PC-3 (cell line): ENCODE results near the gene RMND1. TPM values are rescaled to one million over a fixed set of nuclear protein-coding genes. Genes with fewer than 3 reads are reported as not detected.

Experiments used
- ATAC-seq: fragments of 200-7000 bp; cut with Tn5 transposase; 2 replicates; pipeline ENCODE4 v1.9.1; 2020; ENCODE audit warnings: mild to moderate bottlenecking, moderate library complexity
- BruUV-seq: library from RNA; stranded (reverse); fragments of 400-500 nt; replicated peaks from 2 replicates; lab custom pipeline; 2021; lab: Mats Ljungman, UMichigan
- CTCF ChIA-PET: fragments of 300-600 bp; sonication (Branson Sonifier 250); formaldehyde crosslinking; loops from one replicate; lab custom pipeline; 2022; ENCODE audit warnings: antibody characterized with exemption; lab: Charles Lee
- POLR2A ChIA-PET: fragments of 300-600 bp; sonication (Branson Sonifier 250); formaldehyde crosslinking; loops from one replicate; lab custom pipeline; 2022; ENCODE audit warnings: antibody characterized with exemption; ENCODE audit not compliant: unreplicated experiment; lab: Charles Lee
- DNase-seq: peaks from one replicate; pipeline ENCODE4 v3.0.0-alpha.2; 2015
- H2AFZ ChIP-seq: fragments of 300-600 bp; sonication (generic); 2 replicates; pipeline ENCODE4 v1.6.0; 2016; ENCODE audit warnings: antibody characterized with exemption, low read length
- H3F3A ChIP-seq: fragments of 300-600 bp; sonication (generic); one replicate; pipeline ENCODE4 v1.6.0; 2017; ENCODE audit warnings: antibody characterized with exemption, low read length, control low read depth, mild to moderate bottlenecking; ENCODE audit not compliant: unreplicated experiment
- H3K27ac ChIP-seq: fragments of 300-600 bp; sonication (generic); 2 replicates; pipeline ENCODE4 v1.5.1; 2016; ENCODE audit warnings: mild to moderate bottlenecking, low read length
- H3K27me3 ChIP-seq: fragments of 300-600 bp; sonication (generic); 2 replicates; pipeline ENCODE4 v1.6.1; 2016; ENCODE audit warnings: low read length, mixed read lengths
- H3K36me3 ChIP-seq: fragments of 300-600 bp; sonication (generic); 2 replicates; pipeline ENCODE4 v1.6.1; 2016; ENCODE audit warnings: low read depth, mixed run types, low read length, mixed read lengths
- H3K4me1 ChIP-seq: fragments of 300-600 bp; sonication (generic); 2 replicates; pipeline ENCODE4 v1.5.1; 2016; ENCODE audit warnings: low read length; ENCODE audit not compliant: insufficient read depth
- H3K4me2 ChIP-seq: fragments of 300-600 bp; sonication (generic); 2 replicates; pipeline ENCODE4 v1.6.0; 2016; ENCODE audit warnings: low read length
- H3K4me3 ChIP-seq: fragments of 300-600 bp; sonication (generic); 2 replicates; pipeline ENCODE4 v1.5.1; 2016; ENCODE audit warnings: mild to moderate bottlenecking, low read length, mixed read lengths
- H3K79me2 ChIP-seq: fragments of 300-600 bp; sonication (generic); 2 replicates; pipeline ENCODE4 v1.6.1; 2017; ENCODE audit warnings: low read length, mixed read lengths
- H3K9ac ChIP-seq: fragments of 300-600 bp; sonication (generic); 2 replicates; pipeline ENCODE4 v1.6.0; 2016; ENCODE audit warnings: mild to moderate bottlenecking, low read length
- H3K9me2 ChIP-seq: fragments of 300-600 bp; sonication (generic); replicated peaks from 2 replicates; pipeline ENCODE4 v1.6.1; 2016; ENCODE audit warnings: mixed run types, low read length, mixed read lengths
- H3K9me3 ChIP-seq: fragments of 300-600 bp; sonication (generic); 2 replicates; pipeline ENCODE4 v1.6.1; 2016; ENCODE audit warnings: low read length, mixed read lengths
- H4K20me1 ChIP-seq: fragments of 300-600 bp; sonication (generic); 2 replicates; pipeline ENCODE4 v1.6.1; 2016; ENCODE audit warnings: low read length, mixed read lengths
- EZH2 ChIP-seq: fragments of 300-600 bp; sonication (generic); IDR thresholded peaks from one replicate; pipeline ENCODE4 v1.6.1; 2017; ENCODE audit warnings: antibody characterized with exemption, mild to moderate bottlenecking, low read length; ENCODE audit not compliant: unreplicated experiment
- EZH2phosphoT487 ChIP-seq: fragments of 300-600 bp; sonication (generic); IDR thresholded peaks from 2 replicates; pipeline ENCODE4 v1.6.1; 2018; ENCODE audit warnings: mild to moderate bottlenecking, antibody characterized with exemption, low read length, borderline replicate concordance
- intact Hi-C: fragments of 100-400 bp; cut with micrococcal nuclease; formaldehyde crosslinking; loops from 2 replicates; pipeline ENCODE4 v1.9.0; 2023
- total RNA-seq: library from RNA; depleted of rRNA; stranded (reverse); fragments of >200 nt; gene quantifications from 2 replicates; pipeline ENCODE4 v1.2.3, GENCODE V29; 2014
- TF ChIP-seq, protein P1 (sequence below): fragments of 300-600 bp; sonication (generic); conservative IDR thresholded peaks from 2 replicates; pipeline ENCODE4 v1.5.1; 2017; ENCODE audit warnings: antibody characterized with exemption, low read depth, mild to moderate bottlenecking, low read length

Gene RMND1
- total RNA-seq, 1 experiment from 2014 or later: 20.8 TPM

DNA sequence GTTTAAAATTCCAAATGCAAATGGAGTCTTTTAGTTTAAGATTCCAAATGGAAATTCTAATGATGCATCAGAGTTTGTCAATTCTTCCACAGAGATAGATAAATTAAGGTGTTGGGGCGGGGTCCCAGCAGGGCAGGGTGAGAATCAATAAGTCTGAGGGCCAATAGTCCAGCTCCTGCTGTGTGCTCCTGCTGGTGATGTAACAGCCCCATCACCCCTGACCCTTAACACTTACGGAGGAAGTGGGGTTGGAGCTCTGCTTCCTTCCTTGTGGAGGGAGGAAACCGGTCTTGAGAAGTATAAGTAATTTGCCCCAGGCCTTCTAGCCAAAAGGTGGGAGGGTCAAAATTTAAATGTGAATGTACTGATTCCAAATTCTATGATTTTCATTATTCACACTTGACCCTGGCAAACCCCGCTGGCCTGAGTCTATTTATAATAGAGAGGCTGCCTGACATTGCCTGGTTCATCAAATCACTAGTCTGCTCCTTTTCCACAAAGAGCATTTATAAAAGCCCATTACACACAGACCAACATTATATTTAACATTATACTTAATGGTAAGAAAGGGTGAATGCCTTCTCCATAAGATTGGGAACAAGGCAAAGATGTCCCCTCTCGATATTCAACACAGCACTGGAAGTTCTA lies 77.8 kb downstream of the RMND1 start:
- Histone ChIP-seq H3F3A (peaks cover 3% of the 10 kb centered on the region), H3K9me3 (no peaks in the 10 kb centered on the region), H3K27ac (0 out of 2 replicates have a peak overlapping the region, but pooled peaks have one; percentile 20), H3K79me2 (peaks cover 63% of the 10 kb centered on the region), H3K4me2 (peak overlapping the region; percentile 87), H3K9me2 (no peaks in the 10 kb centered on the region), H2AFZ (no peak overlapping the region), H4K20me1 (no peaks in the 10 kb centered on the region), H3K4me3 (peak overlapping the region; percentile 57; the same call in 1 of the 2 replicates), H3K4me1 (peaks cover 15% of the 10 kb centered on the region), H3K9ac (no peak overlapping the region), H3K36me3 (peaks cover 11% of the 10 kb centered on the region; the same call in 1 of the 2 replicates), H3K27me3 (no peaks in the 10 kb centered on the region)
- TF ChIP-seq EZH2phosphoT487 (no peak), EZH2 (no peak)
- TF ChIP-seq, protein P1, sequence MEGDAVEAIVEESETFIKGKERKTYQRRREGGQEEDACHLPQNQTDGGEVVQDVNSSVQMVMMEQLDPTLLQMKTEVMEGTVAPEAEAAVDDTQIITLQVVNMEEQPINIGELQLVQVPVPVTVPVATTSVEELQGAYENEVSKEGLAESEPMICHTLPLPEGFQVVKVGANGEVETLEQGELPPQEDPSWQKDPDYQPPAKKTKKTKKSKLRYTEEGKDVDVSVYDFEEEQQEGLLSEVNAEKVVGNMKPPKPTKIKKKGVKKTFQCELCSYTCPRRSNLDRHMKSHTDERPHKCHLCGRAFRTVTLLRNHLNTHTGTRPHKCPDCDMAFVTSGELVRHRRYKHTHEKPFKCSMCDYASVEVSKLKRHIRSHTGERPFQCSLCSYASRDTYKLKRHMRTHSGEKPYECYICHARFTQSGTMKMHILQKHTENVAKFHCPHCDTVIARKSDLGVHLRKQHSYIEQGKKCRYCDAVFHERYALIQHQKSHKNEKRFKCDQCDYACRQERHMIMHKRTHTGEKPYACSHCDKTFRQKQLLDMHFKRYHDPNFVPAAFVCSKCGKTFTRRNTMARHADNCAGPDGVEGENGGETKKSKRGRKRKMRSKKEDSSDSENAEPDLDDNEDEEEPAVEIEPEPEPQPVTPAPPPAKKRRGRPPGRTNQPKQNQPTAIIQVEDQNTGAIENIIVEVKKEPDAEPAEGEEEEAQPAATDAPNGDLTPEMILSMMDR: no peak
- ATAC-seq (no peak), DNase-seq (peak; percentile 5)
- BruUV-seq: no TSS peak
- POLR2A ChIA-PET: interaction anchor here (0.7 kb wide), 2 partner anchors 17 to 1327 kb away, joined by 3 to 6 read pairs; no protein-coding TSS in a partner anchor
- intact Hi-C loops: no loop called here
- CTCF ChIA-PET: interaction anchor here (0.6 kb wide), 1 partner anchor 50 kb away, joined by 12 read pairs; no protein-coding TSS in a partner anchor

DNA sequence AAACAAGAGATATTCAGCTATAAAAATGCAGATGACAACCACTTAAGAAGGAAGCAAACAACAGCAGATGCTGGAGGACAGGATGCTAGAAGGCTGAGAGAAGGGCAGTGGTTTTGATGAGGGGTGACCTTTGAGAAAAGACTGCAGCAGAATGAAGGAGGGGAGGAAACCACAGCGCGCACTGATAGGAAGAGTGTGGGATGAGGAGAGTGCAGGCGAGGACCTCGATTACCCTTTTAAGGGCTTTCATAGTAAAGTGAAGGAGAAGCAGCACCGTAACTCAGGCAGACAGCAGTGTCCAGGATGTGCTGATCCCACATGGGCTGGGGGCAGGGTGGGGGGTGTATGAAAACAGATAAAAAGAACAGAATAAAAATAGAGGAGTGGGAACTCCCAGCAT lies 79.8 kb downstream of the RMND1 start:
- H3K9ac ChIP-seq: no peak overlapping the region
- TF ChIP-seq EZH2phosphoT487: no peak
- TF ChIP-seq, protein P1: no peak
- no peak for TF ChIP-seq EZH2
- H3K4me2 ChIP-seq: no peak overlapping the region
- ATAC-seq (no peak), DNase-seq (no peak)
- peaks cover 3% of the 10 kb centered on the region for H3F3A ChIP-seq
- no peaks in the 10 kb centered on the region for H3K9me2 ChIP-seq
- H3K4me1 ChIP-seq: peaks cover 15% of the 10 kb centered on the region
- H3K79me2 ChIP-seq: peaks cover 46% of the 10 kb centered on the region
- intact Hi-C loops: no loop called here
- BruUV-seq: no TSS peak
- H3K4me3 ChIP-seq: no peak overlapping the region
- no peaks in the 10 kb centered on the region for H3K9me3 ChIP-seq
- ChIA-PET CTCF (no interaction called here), POLR2A (no interaction called here)
- peaks cover 11% of the 10 kb centered on the region; the same call in 1 of the 2 replicates for H3K36me3 ChIP-seq
- no peak overlapping the region for H2AFZ ChIP-seq
- no peaks in the 10 kb centered on the region for H4K20me1 ChIP-seq
- no peaks in the 10 kb centered on the region for H3K27me3 ChIP-seq
- no peak overlapping the region for H3K27ac ChIP-seq

DNA sequence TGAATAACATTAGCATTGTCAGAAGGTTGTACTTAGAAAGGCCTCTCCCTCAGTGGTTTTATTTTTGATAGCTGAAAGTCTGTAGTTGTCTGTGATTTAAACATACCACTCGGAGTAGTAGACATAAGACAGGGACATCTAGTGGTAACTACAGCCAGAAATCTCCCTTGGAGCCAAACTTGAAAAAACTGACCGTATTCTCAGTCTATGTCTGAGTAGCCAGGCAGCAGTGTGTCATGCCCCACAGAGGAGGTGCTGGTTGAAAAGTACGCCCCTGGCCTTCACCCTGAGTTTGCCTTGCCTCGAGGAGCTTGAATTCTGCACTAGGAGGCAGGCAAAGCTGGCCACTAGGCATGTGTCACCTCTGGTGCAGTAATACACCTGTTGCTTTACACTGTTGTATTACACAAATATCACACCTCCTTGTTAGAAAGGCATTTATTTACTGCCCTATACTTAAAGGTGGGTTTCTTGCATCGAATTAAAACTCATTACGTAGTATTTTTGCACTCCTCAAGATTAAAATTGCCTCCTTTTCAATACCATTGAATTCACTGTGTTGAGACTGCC lies 81.3 kb downstream of the RMND1 start:
- POLR2A ChIA-PET: no interaction called here
- peaks cover 3% of the 10 kb centered on the region for H3F3A ChIP-seq
- no peak overlapping the region for H2AFZ ChIP-seq
- intact Hi-C loops: no loop called here
- no peaks in the 10 kb centered on the region for H3K9me3 ChIP-seq
- peaks cover 11% of the 10 kb centered on the region; the same call in 1 of the 2 replicates for H3K36me3 ChIP-seq
- no peak overlapping the region for H3K9ac ChIP-seq
- H4K20me1 ChIP-seq: no peaks in the 10 kb centered on the region
- H3K27me3 ChIP-seq: no peaks in the 10 kb centered on the region
- no peak overlapping the region for H3K4me2 ChIP-seq
- no TSS peak for BruUV-seq
- peaks cover 30% of the 10 kb centered on the region for H3K79me2 ChIP-seq
- H3K9me2 ChIP-seq: no peaks in the 10 kb centered on the region
- H3K27ac ChIP-seq: no peak overlapping the region
- CTCF ChIA-PET: no interaction called here
- no peak for TF ChIP-seq EZH2
- TF ChIP-seq, protein P1: peak; percentile 38; the same call in 1 of the 2 replicates
- H3K4me3 ChIP-seq: no peak overlapping the region
- peak; percentile 11 for DNase-seq
- H3K4me1 ChIP-seq: peaks cover 15% of the 10 kb centered on the region
- ATAC-seq: no peak
